GM19467 (cell line): Measurements from ENCODE around the gene NDUFS6.
"Not testable (repeated sequence)": the region's sequence is repeated elsewhere in the genome, so short reads cannot be mapped to it uniquely, and the experiment has no call there.

Experiments used
- ATAC-seq: cut with Tn5 transposase; IDR thresholded peaks from one replicate; pipeline ENCODE4 v1.9.1; 2021; ENCODE audit warnings: mild to moderate bottlenecking, moderate library complexity; ENCODE audit not compliant: unreplicated experiment

Gene NDUFS6

DNA sequence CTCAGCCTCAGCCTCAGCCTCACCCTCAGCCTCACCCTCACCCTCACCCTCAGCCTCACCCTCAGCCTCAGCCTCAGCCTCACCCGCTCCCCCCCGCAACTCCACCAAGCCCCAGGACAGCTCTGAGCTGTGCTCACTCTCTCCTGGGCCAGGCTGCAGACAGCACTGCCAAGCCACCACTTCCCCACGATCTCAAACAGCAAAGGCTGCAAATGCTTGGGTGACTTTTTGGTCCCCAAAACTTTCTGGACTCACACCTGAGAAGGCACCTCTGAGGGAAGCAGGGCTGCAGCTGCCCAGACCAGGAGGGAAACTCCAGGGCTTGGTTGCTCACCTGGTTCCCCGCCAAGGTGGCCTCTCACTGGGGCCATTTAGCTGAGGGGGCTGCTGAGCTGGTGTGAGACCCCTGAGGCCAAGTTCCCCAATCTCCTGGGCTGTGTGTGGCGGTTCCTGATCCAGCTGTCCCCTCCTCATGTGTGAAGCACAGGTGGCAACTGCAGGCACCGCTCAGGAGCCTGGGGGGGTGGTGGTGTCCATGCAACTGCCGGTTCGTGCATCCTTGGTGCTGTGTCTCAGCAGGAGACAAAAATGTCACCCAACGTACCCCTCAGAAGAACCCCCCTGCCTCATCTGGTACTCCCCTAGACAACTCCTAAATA lies 19.4 kb upstream of the NDUFS6 start:
- no peak for ATAC-seq

GRCh38 chr5:1782385-1783215 lies 18.6 kb upstream of the NDUFS6 start:
- peak; percentile 1 for ATAC-seq

- peak; percentile 68 for ATAC-seq
Measured at GRCh38 chr5:1783216-1783554, 18.0 kb upstream of the NDUFS6 start.

GRCh38 chr5:1784197-1785050 lies 16.8 kb upstream of the NDUFS6 start:
- ATAC-seq, result no peak

DNA sequence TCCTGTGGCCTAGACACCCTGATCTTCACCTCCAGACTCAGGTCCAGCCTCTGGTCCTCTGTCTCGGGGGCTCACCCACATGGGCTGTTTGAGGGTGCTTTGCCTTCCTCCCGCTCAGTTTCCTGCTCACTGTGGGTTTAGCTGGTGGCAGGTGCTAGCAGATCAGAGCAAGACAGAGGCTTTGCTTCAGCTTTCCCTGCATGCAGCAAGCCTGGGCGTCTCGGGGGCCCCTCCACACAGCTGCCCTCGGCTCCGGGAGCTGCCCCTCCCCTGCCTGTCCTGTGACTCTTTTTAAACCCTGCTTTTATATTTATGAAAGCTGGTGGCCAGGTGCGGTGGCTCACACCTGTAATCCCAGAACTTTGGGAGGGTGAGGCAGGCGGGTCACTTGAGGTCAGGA lies 16.1 kb upstream of the NDUFS6 start:
- ATAC-seq, result no peak

GRCh38 chr5:1785984-1786383 lies 15.2 kb upstream of the NDUFS6 start:
- no peak for ATAC-seq

DNA sequence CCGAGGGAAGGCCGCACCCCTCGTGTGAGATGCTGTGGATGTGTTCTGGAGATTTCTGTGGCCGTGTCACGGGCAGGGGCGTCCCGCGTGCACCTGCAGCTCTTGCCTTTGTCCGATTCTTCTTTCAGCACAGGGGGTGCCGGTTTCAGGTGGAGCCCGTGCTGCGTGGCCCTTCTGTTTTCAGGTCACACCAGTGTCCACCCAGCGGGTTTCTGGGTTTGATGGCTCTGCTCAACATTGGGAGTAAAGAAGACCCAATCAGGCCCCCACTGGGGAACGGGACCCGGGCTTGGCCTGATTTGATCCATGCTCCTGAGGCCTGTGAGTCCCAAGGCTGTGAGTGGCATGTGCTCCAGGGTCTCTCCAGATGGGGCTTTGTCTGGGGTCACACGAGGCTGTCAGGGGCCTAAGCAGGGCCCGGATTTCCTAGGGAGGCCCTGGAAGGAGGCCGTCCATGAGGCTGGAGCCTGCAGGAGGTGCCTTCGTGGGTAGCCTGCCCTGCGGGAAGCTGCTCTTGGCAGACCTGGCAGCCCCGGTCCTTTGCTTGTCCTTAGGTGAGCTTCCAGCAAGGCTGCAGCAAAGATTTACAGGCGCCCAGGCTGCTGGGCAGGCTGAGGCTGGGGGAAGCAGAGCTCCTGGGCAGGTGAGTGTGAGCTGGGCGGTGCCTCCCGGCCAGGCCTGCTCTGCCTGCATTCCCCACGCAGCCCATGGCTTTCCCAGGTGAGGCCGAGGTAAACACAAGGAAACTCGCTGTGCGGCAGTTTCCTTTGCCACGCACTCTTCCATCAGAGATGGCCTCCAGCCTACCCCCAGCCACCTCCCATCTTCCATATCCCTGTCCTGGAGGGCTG lies 14.4 kb upstream of the NDUFS6 start:
- ATAC-seq, result no peak

DNA sequence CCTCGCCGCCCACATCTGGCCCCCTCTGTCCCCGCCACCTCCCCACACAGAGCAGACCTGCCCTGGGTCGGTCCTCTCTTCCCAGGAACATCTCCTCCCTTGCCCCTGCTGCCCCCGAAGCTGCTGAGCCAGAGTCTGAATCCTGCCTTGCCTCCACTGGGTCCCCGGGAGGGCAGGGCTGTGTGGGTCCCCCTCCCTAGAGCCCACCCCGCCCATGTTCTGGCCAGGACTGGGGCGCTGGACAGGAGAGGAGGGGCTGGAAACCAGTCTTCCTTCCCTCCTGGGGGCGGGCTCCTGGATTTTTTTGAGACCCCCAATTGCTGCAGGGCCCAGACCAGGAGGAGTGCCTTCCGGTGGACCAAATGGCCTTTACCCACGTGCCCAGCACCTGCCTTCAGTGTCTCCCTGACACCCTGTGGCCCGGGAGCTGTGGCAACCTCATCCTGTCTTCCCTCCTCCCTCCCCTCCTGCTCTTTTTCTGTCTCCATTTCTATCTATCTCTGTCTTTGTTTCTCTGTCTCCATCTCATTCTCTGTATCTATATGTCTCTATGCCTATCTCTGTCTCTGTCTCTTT lies 13.6 kb upstream of the NDUFS6 start:
- ATAC-seq, result no peak

- no peak for ATAC-seq
Measured at GRCh38 chr5:1788200-1788599, 13.0 kb upstream of the NDUFS6 start.

- no peak for ATAC-seq
Measured at GRCh38 chr5:1788828-1789227, 12.4 kb upstream of the NDUFS6 start.

DNA sequence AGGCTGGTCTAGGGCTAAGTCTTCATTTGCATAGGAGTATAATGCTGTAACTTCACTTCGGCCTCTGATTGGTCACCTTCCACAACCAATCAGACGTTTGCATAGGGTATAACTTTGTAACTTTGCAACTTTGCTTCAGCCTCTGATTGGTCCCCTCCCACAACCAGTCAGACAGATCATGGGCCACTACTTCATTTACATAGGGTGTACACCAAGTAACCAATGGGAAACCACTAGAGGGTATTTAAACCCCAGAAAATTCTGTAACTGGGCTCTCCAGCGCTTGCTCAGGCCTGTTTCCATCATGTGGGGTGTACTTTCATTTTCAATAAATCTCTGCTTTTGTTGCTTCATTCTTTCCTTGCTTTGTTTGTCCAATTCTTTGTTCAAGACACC lies 11.8 kb upstream of the NDUFS6 start:
- ATAC-seq, result not testable (repeated sequence)

DNA sequence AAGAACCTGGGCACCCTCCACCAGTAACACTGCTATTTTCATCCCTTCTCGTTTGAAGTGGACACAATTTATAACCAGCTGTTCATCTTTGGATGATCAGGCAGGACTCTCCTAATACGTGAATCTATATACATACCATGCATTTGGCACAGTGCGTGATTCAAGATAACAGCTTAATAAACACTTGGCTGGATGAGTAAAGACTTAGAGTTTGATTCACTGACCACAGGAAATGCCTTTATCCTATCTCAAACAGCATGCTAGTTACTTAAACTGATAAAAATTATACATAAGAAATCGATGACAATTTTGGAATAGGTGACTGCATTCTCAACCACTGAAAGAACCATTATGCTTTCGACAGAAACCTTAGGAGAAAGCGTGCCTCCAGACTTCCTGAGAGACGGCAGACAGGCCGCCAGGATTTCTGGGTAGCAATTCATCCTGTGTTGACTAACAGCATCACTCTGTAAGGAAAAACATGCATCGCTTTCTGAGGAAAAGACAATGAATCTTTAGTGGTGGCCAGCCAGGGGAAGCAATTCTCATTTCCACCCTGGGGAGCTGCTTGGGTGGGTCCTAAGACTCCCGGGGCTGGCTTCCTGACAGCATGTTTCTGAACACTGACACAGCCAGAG lies 11.3 kb upstream of the NDUFS6 start:
- no peak for ATAC-seq

DNA sequence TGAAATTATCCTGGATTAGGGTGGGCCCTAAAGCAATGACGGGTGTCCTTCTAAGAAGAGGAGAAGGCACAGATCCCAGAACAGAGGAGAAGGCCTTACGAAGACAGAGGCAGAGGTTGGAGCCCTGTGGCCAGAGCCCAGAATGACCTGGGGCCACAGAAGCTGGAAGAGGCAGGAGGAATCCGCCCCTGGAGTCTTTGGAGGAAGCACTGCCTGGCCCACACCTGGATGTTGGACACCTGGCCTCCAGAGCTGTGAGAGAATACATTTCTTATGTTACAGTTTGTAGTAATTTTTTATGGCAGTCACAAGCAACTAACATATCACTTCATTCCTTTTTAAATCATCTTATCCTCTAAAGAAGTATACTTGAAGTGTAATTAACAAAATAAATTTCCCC lies 10.0 kb upstream of the NDUFS6 start:
- ATAC-seq, result no peak

DNA sequence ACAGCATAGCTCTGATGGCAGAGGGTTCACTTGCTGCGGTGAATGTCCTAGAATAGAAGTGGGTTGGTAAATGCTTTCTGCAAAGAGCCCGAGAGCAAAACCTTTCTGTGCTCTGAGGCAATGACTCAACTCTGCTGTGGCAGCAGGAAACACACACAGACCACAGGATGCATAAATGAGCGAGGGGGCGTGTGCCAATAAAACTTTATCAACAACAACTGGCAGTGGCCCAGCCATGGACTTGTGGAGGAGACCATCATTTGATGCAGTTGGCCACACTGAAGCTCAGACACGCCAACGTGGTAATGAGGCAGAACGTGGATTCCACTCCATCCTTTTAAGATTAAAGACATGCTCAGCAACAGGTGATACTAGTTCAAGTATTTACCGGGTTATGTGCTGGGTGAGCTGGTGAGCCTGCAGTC lies 8.4 kb upstream of the NDUFS6 start:
- peak; percentile 96 for ATAC-seq

GRCh38 chr5:1793301-1793740 lies 7.9 kb upstream of the NDUFS6 start:
- no peak for ATAC-seq

DNA sequence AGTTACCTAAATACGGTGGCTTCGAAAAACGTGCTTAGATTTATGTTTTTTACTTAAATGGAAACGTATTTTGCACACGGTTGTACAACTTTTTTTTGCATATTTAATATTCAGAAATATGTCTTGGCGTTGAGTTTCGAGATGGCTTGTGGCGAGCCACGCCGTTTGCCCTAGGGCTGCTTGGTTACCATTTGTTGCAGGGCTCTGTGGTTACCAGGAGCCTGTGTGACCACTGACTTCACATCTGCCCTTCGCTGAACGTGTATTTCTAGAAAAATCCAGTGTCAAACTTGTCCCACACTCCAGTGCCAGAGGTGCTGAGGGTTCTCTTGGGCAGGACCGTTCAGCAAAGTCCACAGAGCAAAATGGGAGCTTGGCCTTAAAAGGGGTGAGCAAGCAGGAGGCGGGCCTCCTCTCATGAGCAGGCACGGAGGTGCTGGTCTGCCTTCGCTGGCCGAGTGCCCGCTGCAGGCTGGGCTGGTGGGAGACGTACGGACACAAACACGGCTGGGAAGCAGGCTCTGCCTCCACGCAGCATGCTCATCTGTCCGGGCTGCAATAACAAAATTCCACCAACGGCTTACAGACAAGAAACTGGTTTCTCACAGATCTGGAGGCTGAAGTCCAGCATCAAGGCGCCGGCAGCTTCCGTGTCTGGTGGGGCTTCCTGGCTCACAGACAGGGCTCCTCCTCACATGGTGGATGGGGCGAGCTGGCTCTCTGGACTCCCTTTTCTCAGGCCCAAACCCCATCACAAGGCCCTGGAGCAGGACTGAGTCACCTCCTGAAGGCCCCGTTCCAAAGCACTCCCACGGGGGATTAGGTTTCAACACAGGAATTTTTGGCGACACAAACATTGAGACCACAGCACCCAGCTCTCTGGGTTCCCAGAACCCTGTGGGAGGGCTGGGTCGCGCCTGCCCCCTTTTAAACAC lies 7.0 kb upstream of the NDUFS6 start:
- no peak for ATAC-seq

DNA sequence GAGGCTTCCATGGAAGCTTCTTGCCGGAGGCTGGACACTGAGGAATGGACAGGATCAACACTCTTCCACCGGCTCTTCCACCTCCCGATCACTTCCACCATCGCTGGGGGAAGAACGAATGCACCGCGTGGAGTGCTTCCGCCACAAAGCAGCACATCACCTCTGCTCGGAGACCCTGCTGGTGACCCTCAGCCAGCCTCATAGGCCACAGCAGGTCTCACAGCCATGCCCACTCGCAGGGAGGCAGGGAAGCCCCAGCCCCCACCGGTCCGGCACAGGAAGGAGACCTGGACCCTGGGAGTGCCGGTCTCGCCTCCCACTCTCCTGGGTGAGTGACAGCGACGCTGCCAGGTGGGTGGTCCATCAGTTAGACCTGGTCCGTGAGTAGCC lies 6.3 kb upstream of the NDUFS6 start:
- no peak for ATAC-seq

GRCh38 chr5:1795506-1795905 lies 5.7 kb upstream of the NDUFS6 start:
- ATAC-seq, result no peak

DNA sequence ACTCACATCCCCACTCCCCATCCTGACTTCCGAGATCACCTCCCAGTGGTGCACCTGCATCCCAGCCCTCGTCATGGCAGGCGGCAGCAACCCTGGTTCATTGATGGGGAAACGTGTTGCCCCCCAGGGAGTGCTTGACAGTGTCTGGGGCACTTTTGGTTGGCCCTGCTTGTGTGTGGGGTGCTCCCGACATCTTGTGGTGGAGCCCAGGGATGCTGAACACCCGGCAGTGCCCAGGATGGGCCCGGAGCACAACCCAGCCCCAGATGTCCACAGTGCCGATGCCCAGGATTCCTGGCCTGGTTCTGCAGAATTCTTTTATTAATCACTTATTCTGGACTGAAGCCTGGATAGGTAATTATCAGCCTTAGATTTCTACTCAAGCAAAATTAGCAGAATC lies 5.3 kb upstream of the NDUFS6 start:
- ATAC-seq, result no peak
